K562 (cell line): ENCODE results near the gene POLRMT. TPM values are rescaled to one million over a fixed set of nuclear protein-coding genes. Genes with fewer than 3 reads are reported as not detected.

Experiments used
- ATAC-seq: fragments of 200-7000 bp; cut with Tn5 transposase; 3 replicates; pipeline ENCODE4 v1.9.1; 2020; ENCODE audit warnings: moderate library complexity
- BruUV-seq: library from RNA; stranded (reverse); fragments of 400-500 nt; replicated peaks from 2 replicates; lab custom pipeline; 2021; lab: Mats Ljungman, UMichigan
- CTCF ChIA-PET: fragments of 300-600 bp; formaldehyde crosslinking; extraction: SDS; loops from one replicate; lab custom pipeline; 2021; ENCODE audit warnings: low intra/inter-chr PET ratio; lab: Yijun Ruan, JAX
- POLR2A ChIA-PET: fragments of 300-600, 350-650 bp; sonication (Branson Sonifier 250); formaldehyde crosslinking; extraction: SDS; loops from one replicate; lab custom pipeline; 2021; ENCODE audit warnings: antibody characterized with exemption, inconsistent platforms; lab: Yijun Ruan, JAX
- DNase-seq, 4 experiments: peaks; one replicate each; pipeline versions ENCODE4 v3.0.0 to v3.0.0-alpha.2; 2011 to 2018; ENCODE audit warnings: low spot score in 3 of 4, mixed read lengths in 3 of 4; ENCODE audit errors: extremely low read depth in 1 of 4
- FAIRE-seq: peaks from 2 replicates; lab custom pipeline; 2011; peaks lifted over from hg19 to GRCh38; lab: Jason Lieb, UNC
- H2AFZ ChIP-seq: 2 replicates; pipeline ENCODE4 v1.6.0; 2011; ENCODE audit warnings: low read depth, low read length, control low read depth, inconsistent platforms
- H3K27ac ChIP-seq: fragments of 200-600 bp; 3 replicates; pipeline ENCODE4 v1.8.0; 2011; ENCODE audit warnings: low read depth, mild to moderate bottlenecking, control low read depth, inconsistent platforms, low read length, moderate library complexity, mixed read lengths; ENCODE audit errors: extremely low read depth
- H3K27me3 ChIP-seq, 2 experiments: fragments of 300-600 bp in 1 of 2; 2 replicates in 1 of 2; 3 replicates in 1 of 2; pipeline versions ENCODE4 v1.6.0 to v1.8.0; 2011; ENCODE audit warnings: inconsistent platforms in 2 of 2, low read length in 2 of 2, mild to moderate bottlenecking in 1 of 2, mixed read lengths in 1 of 2, moderate library complexity in 1 of 2; ENCODE audit not compliant: control insufficient read depth in 2 of 2, insufficient read depth in 2 of 2
- H3K36me3 ChIP-seq: fragments of 300-600 bp; 3 replicates; pipeline ENCODE4 v1.8.0; 2011; ENCODE audit warnings: mild to moderate bottlenecking, low read length, inconsistent platforms; ENCODE audit not compliant: control insufficient read depth, insufficient read depth
- H3K4me1 ChIP-seq, 2 experiments: fragments of 200-600 bp in 1 of 2; replicated peaks in 1 of 2; 2 replicates in 1 of 2; 3 replicates in 1 of 2; pipeline versions ENCODE4 v1.5.1 to v1.8.0; 2011; ENCODE audit warnings: inconsistent platforms in 2 of 2, low read length in 2 of 2, mild to moderate bottlenecking in 1 of 2, mixed read lengths in 1 of 2, moderate library complexity in 1 of 2; ENCODE audit not compliant: control insufficient read depth in 2 of 2, insufficient read depth in 2 of 2
- H3K4me2 ChIP-seq: 2 replicates; pipeline ENCODE4 v1.6.1; 2011; ENCODE audit warnings: low read length, control low read depth, inconsistent platforms, mixed read lengths; ENCODE audit not compliant: insufficient read depth
- H3K4me3 ChIP-seq: fragments of 200-600 bp; sonication (generic), shearing (Covaris generic); 2 replicates; pipeline ENCODE4 v1.5.1; 2016; ENCODE audit warnings: control low read depth, inconsistent platforms
- H3K79me2 ChIP-seq: fragments of 200-600 bp; 3 replicates; pipeline ENCODE4 v1.8.0; 2011; ENCODE audit warnings: low read length, inconsistent platforms; ENCODE audit not compliant: control insufficient read depth, insufficient read depth
- H3K9ac ChIP-seq, 2 experiments: 2 replicates each; pipeline versions ENCODE4 v1.6.0 to v1.6.1; 2011; ENCODE audit warnings: low read depth in 2 of 2, low read length in 2 of 2, control low read depth in 1 of 2, inconsistent platforms in 1 of 2, mild to moderate bottlenecking in 1 of 2, mixed read lengths in 1 of 2; ENCODE audit not compliant: insufficient read depth in 1 of 2
- H3K9me1 ChIP-seq: one replicate; pipeline ENCODE4 v1.6.0; 2011; ENCODE audit warnings: inconsistent platforms, mild to moderate bottlenecking, low read length, moderate library complexity; ENCODE audit not compliant: control insufficient read depth, insufficient read depth
- H3K9me3 ChIP-seq: replicated peaks from 2 replicates; pipeline ENCODE4 v1.5.1; 2011; ENCODE audit warnings: low read depth, low read length, inconsistent platforms; ENCODE audit not compliant: control insufficient read depth, insufficient read depth
- H4K20me1 ChIP-seq: replicated peaks from 2 replicates; pipeline ENCODE4 v1.6.1; 2011; ENCODE audit warnings: low read length, inconsistent platforms, mixed read lengths; ENCODE audit not compliant: control insufficient read depth, insufficient read depth
- POLR2G ChIP-seq: fragments of 200-400 bp; formaldehyde crosslinking; IDR thresholded peaks from 2 replicates; pipeline ENCODE4 v1.6.1; 2017; ENCODE audit warnings: low read depth, mild to moderate bottlenecking, antibody characterized with exemption, low read length, moderate library complexity
- RBFOX2 ChIP-seq: fragments of 200-400 bp; formaldehyde crosslinking; IDR thresholded peaks from 2 replicates; pipeline ENCODE4 v1.6.1; 2017; ENCODE audit warnings: low read depth, mild to moderate bottlenecking, low read length, moderate library complexity
- ZNF592 ChIP-seq: fragments of 450-650 bp; IDR thresholded peaks from 2 replicates; pipeline ENCODE4 v1.6.1; 2017; ENCODE audit warnings: antibody characterized with exemption, mild to moderate bottlenecking
- WGBS: fragments of 100-300 bp; shearing (Covaris generic); methylation state at CpG from one replicate; pipeline ENCODE4 v1.1.6; 2016; ENCODE audit warnings: low coverage, mixed read lengths; ENCODE audit not compliant: insufficient coverage; ENCODE audit errors: missing lambda C conversion rate; 5-methylcytosine and 5-hydroxymethylcytosine counted together
- in situ Hi-C: fragments of 300-500 bp; cut with MboI; formaldehyde crosslinking; loops from 4 replicates; pipeline ENCODE4 v1.15.0; 2018; ENCODE audit warnings: inconsistent platforms, mixed read lengths
- intact Hi-C: fragments of 100-400 bp; cut with micrococcal nuclease; formaldehyde crosslinking; loops from 2 replicates; pipeline ENCODE4 v1.14.2; 2022
- polyA plus RNA-seq, 8 experiments: library from polyadenylated mRNA; depleted of rRNA in 4 of 8; stranded (reverse) in 5 of 8; unstranded in 3 of 8; fragments of >200 nt; fragmentation: Nextera tagmentation in 2 of 8; fragmentation: Illumina TruSeq in 1 of 8; extraction: Ambion mirVana in 2 of 8; extraction: Trizol in 1 of 8; gene quantifications; 2 replicates each; pipeline versions ENCODE4 v1.2.1 to v1.2.3, GENCODE V29; 2011 to 2014; ENCODE audit warnings: inconsistent platforms in 1 of 8, missing spikeins in 1 of 8
- total RNA-seq, 7 experiments: library from RNA; depleted of rRNA in 6 of 7; stranded (reverse); fragments of >200 nt in 6 of 7; fragmentation: Illumina TruSeq in 2 of 7; extraction: Trizol in 2 of 7; gene quantifications; 2 replicates each; pipeline versions ENCODE4 v1.2.1 to v1.2.3, GENCODE V29; 2011 to 2021; ENCODE audit warnings: low replicate concordance in 1 of 7

Gene POLRMT
- total and polyA plus RNA-seq, 9 of the 15 experiments (the other 6 are each of a cell fraction or from before 2014, with no cell fraction given): 30.3 to 144 (median 68.0) TPM

GRCh38 chr19:620166-620862, 13.0 kb downstream of the POLRMT start:
- ChIA-PET CTCF (no interaction called here), POLR2A (interaction anchor here (0.9 kb wide), 1 partner anchor 8 kb away, joined by 3 read pairs; no protein-coding TSS in a partner anchor)
- H3K36me3 ChIP-seq: peaks cover 81% of the 10 kb centered on the region; the same call in 2 of the 3 replicates
- no peak overlapping the region for H3K4me3 ChIP-seq
- no peaks in the 10 kb centered on the region for H3K79me2 ChIP-seq
- in situ Hi-C loops: no loop called here
- ATAC-seq (no peak), DNase-seq (peak in 1 of 4 experiments; percentile 29), FAIRE-seq (no peak)
- H4K20me1 ChIP-seq: no peaks in the 10 kb centered on the region
- peaks cover 0 to 14% of the 10 kb centered on the region in 2 experiments; a peak in 1 of 5 replicates for H3K4me1 ChIP-seq
- H3K9me1 ChIP-seq: no peaks in the 10 kb centered on the region
- TF ChIP-seq POLR2G (peak; percentile 54), RBFOX2 (peak; percentile 44; the same call in 1 of the 2 replicates), ZNF592 (no peak)
- BruUV-seq: no TSS peak
- no peaks in the 10 kb centered on the region; the same call in 1 of the 2 replicates for H3K9me3 ChIP-seq
- intact Hi-C loops: no loop called here
- H3K27me3 ChIP-seq: no peaks in the 10 kb centered on the region
- H2AFZ ChIP-seq: no peak overlapping the region
- H3K9ac ChIP-seq: no peak overlapping the region
- 96% methylated on average over 24 of the region's 51 CpGs for WGBS
- no peak overlapping the region for H3K27ac ChIP-seq
- no peak overlapping the region for H3K4me2 ChIP-seq
